ENCODE results near the gene POLRMT. TPM values are rescaled to one million over a fixed set of nuclear protein-coding genes. Genes with fewer than 3 reads are reported as not detected.

The POLRMT gene
- polyA plus RNA-seq, 1 of the 3 experiments (the other 2 are of a cell fraction) = 38.2 TPM

DNA sequence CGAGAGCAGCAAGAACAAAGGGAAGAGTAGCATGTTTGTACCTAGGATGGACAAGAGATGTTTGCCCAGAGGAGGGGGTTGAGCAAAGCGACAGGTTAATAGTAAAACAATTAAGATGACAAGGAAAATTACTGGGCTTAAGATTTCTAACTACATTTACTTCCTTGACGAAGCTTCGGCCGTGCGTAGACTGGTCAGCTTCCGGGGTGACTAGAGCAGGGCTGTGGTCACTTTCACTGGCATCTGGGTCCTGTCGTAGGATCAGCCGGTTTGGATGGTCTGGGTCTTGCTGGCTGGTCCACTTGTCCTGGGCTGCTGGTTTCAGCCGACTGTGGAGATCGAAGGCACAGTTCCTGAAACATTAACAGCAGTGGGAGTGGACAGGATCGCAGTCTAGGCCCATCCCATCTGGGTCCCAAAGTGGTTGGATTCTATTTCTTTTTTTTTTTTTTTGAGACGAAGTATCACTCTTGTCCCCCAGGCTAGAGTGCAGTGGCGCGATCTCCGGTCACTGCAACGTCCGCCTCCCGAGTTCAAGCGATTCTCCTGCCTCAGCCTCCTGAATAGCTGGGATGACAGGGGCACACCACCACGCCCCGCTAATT is 65.9 kb downstream of the POLRMT start:
- TF ChIP-seq EP300 (IDR thresholded peaks at IDR 0.05; ENCODE audit: borderline replicate concordance in 1 of 2, low read depth in 1 of 2, low read length in 1 of 2) = no peak
- Histone ChIP-seq H2AFZ (ENCODE audit: low read depth) (no peak overlapping the region), H3K9ac (no peak overlapping the region), H3K79me2 (ENCODE audit: insufficient read depth) (no peaks in the 10 kb centered on the region), H3K27me3 (ENCODE audit: insufficient read depth) (no peaks in the 10 kb centered on the region), H3K27ac (ENCODE audit: low read depth in 2 of 2, low read length in 1 of 2) (no peak overlapping the region), H3K36me3 (replicated peaks in 1 of 2; ENCODE audit: control insufficient read depth in 1 of 2, insufficient read depth in 2 of 2, low read length in 1 of 2) (no peaks in the 10 kb centered on the region), H3K9me3 (no peaks in the 10 kb centered on the region), H3K4me1 (ENCODE audit: control insufficient read depth in 1 of 2, insufficient read depth in 2 of 2, low read depth in 1 of 2, low read length in 1 of 2) (peaks cover 0 to 10% of the 10 kb centered on the region in 2 experiments; a peak in 1 of 4 replicates), H3K4me3 (ENCODE audit: low read depth in 2 of 2, low read length in 1 of 2) (no peak overlapping the region), H3F3A (replicated peaks; ENCODE audit: insufficient read depth) (no peaks in the 10 kb centered on the region), H4K20me1 (ENCODE audit: insufficient read depth) (no peaks in the 10 kb centered on the region), H3K9me2 (no peaks in the 10 kb centered on the region), H3K4me2 (no peak overlapping the region)
- POLR2A ChIA-PET = no interaction called here
- WGBS (ENCODE audit: low lambda C conversion rate) = 93% methylated on average over 21 of the region's 22 CpGs
- CTCF ChIA-PET = interaction anchor here (1.0 to 1.9 kb wide), 4 partner anchors 17 to 57 kb away, joined by 3 to 5 read pairs (median 4); no protein-coding TSS in a partner anchor
- DNase-seq = no peak

Other genes starting within 250 kb of the POLRMT start
- 0.19 and 0.23 TPM in 2 replicates for gene C2CD4C, start 224.4 kb downstream of the POLRMT start, polyA plus RNA-seq (2012; rRNA removed)
- 0.64 and 0.80 TPM in 2 replicates for gene SHC2, start 172.5 kb downstream of the POLRMT start, polyA plus RNA-seq (2012; rRNA removed)
- gene MADCAM1, start 137.1 kb downstream of the POLRMT start, polyA plus RNA-seq (2012; rRNA removed) = 0.63 and 0.81 TPM in 2 replicates
- gene TPGS1, start 126.0 kb downstream of the POLRMT start, polyA plus RNA-seq (2012; rRNA removed) = 28.3 and 31.0 TPM in 2 replicates
- 69.2 and 96.7 TPM in 2 replicates for gene CDC34, start 101.8 kb downstream of the POLRMT start, polyA plus RNA-seq (2012; rRNA removed)
- gene GZMM, start 89.5 kb downstream of the POLRMT start, polyA plus RNA-seq (2012; rRNA removed) = not detected in 2 replicates
- gene BSG, start 60.9 kb downstream of the POLRMT start, polyA plus RNA-seq (2012; rRNA removed) = 745 and 835 TPM in 2 replicates
- gene HCN2, start 43.7 kb downstream of the POLRMT start, polyA plus RNA-seq (2012; rRNA removed) = 3.4 and 5.6 TPM in 2 replicates
- 0.62 and 0.93 TPM in 2 replicates for gene FGF22, start 6.3 kb upstream of the POLRMT start, polyA plus RNA-seq (2012; rRNA removed)
- gene RNF126, start 29.7 kb upstream of the POLRMT start, polyA plus RNA-seq (2012; rRNA removed) = 9.0 and 12.9 TPM in 2 replicates
- gene FSTL3, start 42.9 kb upstream of the POLRMT start, polyA plus RNA-seq (2012; rRNA removed) = 64.4 and 73.0 TPM in 2 replicates
- not detected in 2 replicates for gene PRSS57, start 61.9 kb upstream of the POLRMT start, polyA plus RNA-seq (2012; rRNA removed)
- 6.2 and 15.6 TPM in 2 replicates for gene PALM, start 75.4 kb upstream of the POLRMT start, polyA plus RNA-seq (2012; rRNA removed)
- 0.03 and 0.08 TPM in 2 replicates for gene MISP, start 117.6 kb upstream of the POLRMT start, polyA plus RNA-seq (2012; rRNA removed)
- gene PTBP1, start 163.9 kb upstream of the POLRMT start, polyA plus RNA-seq (2012; rRNA removed) = 172 and 243 TPM in 2 replicates
- gene PLPPR3, start 188.4 kb upstream of the POLRMT start, polyA plus RNA-seq (2012; rRNA removed) = 1.5 and 1.6 TPM in 2 replicates
- gene AZU1, start 194.3 kb upstream of the POLRMT start, polyA plus RNA-seq (2012; rRNA removed) = 0.15 TPM in 2 replicates
- not detected in 2 replicates for gene PRTN3, start 207.5 kb upstream of the POLRMT start, polyA plus RNA-seq (2012; rRNA removed)
- gene ELANE, start 218.8 kb upstream of the POLRMT start, polyA plus RNA-seq (2012; rRNA removed) = not detected in 2 replicates
- gene CFD, start 226.1 kb upstream of the POLRMT start, polyA plus RNA-seq (2012; rRNA removed) = 2.5 and 3.2 TPM in 2 replicates

All from SK-N-SH (cell line).